NCI-H2107 (cell line): ENCODE results near the gene ELOVL2.

Experiments
- DNase-seq: peaks from one replicate; lab custom pipeline; 2025; lab: John Stamatoyannopoulos, UW

Gene ELOVL2

GRCh38 chr6:11056871-11057270 is 12.8 kb upstream of the ELOVL2 start:
- no peak for DNase-seq

- no peak for DNase-seq
Measured at GRCh38 chr6:11055127-11055627, 11.1 kb upstream of the ELOVL2 start.

GRCh38 chr6:11054722-11055121 is 10.6 kb upstream of the ELOVL2 start:
- no peak for DNase-seq

- DNase-seq: no peak
Measured at GRCh38 chr6:11053307-11053706, 9.2 kb upstream of the ELOVL2 start.

- DNase-seq: no peak
Measured at GRCh38 chr6:11050731-11051130, 6.6 kb upstream of the ELOVL2 start.

- DNase-seq: no peak
Measured at GRCh38 chr6:11044712-11045167, 635 bp upstream of the ELOVL2 start.

GRCh38 chr6:11043378-11043960 is 636 bp downstream of the ELOVL2 start:
- no peak for DNase-seq

- no peak for DNase-seq
Measured at GRCh38 chr6:11042750-11043377, 1.2 kb downstream of the ELOVL2 start.

GRCh38 chr6:11042025-11042749 is 1.9 kb downstream of the ELOVL2 start:
- no peak for DNase-seq

GRCh38 chr6:11040134-11040533 is 4.0 kb downstream of the ELOVL2 start:
- no peak for DNase-seq

GRCh38 chr6:11039040-11039439 is 5.1 kb downstream of the ELOVL2 start:
- DNase-seq: no peak

- DNase-seq: no peak
Measured at GRCh38 chr6:11036977-11037430, 7.1 kb downstream of the ELOVL2 start.

GRCh38 chr6:11036351-11036740 is 7.8 kb downstream of the ELOVL2 start:
- DNase-seq: no peak

GRCh38 chr6:11035616-11036350 is 8.3 kb downstream of the ELOVL2 start:
- no peak for DNase-seq

GRCh38 chr6:11033825-11034224 is 10.3 kb downstream of the ELOVL2 start:
- no peak for DNase-seq

GRCh38 chr6:11030904-11031303 is 13.2 kb downstream of the ELOVL2 start:
- DNase-seq: no peak

- DNase-seq: no peak
Measured at GRCh38 chr6:11028959-11029358, 15.1 kb downstream of the ELOVL2 start.

- no peak for DNase-seq
Measured at GRCh38 chr6:11027565-11028110, 16.5 kb downstream of the ELOVL2 start.

GRCh38 chr6:11025921-11026635 is 18.0 kb downstream of the ELOVL2 start:
- DNase-seq: no peak

GRCh38 chr6:11025130-11025529 is 19.0 kb downstream of the ELOVL2 start:
- DNase-seq: no peak

- DNase-seq: no peak
Measured at GRCh38 chr6:11023032-11023431, 21.1 kb downstream of the ELOVL2 start.
